EH (cell line): ENCODE results near the gene TCF4.
A peak's percentile ranks its signal among the peaks of the same experiment; 100 is the strongest.

ENCODE experiments used
- DNase-seq: peaks from one replicate; pipeline ENCODE4 v3.0.0-alpha.2; 2015; ENCODE audit warnings: low read depth

The TCF4 gene

GRCh38 chr18:55585920-55586561 is 2.0 kb downstream of the TCF4 start:
- DNase-seq = peak; percentile 51

DNA sequence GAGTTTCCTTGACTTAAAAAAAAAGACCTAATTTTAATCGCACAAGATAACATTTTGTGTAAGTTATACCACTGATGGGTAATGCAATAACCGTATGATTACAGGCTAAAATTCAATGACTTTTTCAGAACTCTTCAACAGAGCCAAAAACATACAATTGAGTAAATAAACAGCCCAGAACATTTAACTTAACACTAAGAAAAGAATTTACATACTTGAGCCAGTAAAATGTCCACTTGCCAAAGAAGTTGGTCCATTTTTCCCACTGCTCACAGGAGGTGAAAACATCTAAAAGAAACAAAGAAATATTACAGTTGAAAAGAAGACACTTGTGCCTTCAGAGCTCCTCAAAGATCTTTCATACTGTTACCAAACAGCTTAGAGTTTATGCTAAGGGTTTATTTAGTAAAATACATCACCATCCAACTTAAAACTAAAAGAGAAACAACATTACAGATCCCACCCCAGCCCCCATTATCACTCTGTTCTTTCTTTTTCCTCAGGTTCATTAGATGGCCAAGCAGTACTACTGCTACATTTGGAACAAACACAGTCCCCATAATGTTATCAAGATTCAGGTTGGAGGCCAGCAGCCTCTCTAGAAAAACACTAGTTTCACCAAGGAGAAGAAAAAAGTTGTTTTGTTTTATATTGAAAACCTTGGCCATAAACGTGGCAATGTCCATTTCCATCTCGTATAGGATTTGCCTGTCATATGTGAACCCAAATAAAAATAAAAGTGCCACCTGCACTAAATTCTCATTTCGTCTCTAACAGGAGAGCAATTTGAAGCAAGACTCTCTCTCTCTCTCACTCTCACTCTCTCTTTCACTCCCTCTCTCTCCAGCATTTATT is 2.7 kb downstream of the TCF4 start:
- peak; percentile 21 for DNase-seq

- no peak for DNase-seq
These were observed 3.8 kb downstream of the TCF4 start for GRCh38 chr18:55584201-55584600.

- DNase-seq = no peak
These were observed 5.7 kb downstream of the TCF4 start for GRCh38 chr18:55582325-55582724.

- peak; percentile 45 for DNase-seq
These were observed 8.3 kb downstream of the TCF4 start for GRCh38 chr18:55579501-55580270.

DNA sequence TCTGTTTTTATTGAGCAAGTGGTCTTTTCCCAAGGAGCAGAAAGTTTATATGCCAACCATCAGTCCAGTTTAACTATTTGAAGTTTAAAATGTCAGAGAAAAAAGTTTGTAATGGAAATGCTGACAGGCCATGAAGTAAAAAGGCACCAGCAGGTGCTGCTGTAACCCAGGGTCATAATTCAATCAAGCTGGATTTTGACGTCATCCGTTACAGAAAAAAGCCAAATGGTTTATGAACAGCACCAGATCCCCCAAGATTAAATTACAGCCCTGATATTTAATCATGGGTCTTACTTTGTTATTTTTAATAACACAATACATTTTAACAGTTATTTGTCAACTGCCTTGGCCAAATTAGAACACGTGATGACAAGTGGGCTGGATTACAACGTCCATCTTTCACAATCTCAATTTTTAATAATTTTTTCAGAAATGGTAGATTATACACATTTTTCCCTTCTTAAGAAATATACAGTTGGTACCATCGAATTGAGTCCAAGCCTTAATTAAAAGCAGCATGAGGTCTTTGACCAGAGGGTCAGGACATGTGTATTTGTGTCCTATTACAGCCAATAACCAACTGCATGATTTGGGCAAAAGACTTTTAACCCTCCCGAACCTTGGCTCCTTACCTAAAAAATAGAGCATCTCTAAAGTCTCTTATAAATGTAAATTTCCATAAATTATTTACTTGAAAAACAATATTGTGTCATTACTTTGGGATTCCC is 10.0 kb downstream of the TCF4 start:
- DNase-seq = no peak

DNA sequence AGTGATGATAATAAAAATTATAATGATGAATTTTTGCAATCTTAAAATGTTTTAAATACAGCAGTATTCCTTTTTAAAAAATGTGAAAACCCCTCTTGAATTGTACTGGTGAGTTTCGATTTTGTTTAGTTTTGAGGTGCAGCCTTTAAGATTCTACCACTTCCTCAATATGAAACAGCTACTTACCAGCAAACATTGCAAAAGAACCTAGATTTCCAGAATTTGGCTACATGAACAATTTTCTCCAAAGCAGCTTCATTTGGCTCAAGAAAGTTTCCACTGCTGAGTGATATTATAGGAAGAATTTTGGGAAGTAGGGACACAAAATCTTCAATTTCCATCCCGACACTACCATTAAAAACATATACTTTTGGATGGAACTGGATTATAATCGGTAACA is 12.0 kb downstream of the TCF4 start:
- DNase-seq = no peak

DNA sequence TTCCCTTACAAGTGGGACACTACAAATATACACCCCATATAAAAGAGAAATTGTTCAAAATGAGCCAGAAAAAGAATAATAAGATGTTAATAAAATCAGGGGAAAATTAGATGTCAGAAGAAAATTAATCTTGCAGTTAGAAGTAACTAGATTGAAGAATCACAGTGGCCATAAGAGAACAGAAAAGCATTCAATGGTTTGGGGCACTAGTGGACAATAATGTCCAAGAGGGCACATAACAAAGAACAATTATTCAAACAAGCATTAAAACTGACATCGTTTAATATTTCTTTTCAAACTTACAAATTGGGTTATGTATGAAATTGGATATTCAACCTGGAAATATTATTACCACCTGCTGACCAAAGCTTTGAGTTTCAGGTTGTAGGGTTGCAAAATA is 12.9 kb downstream of the TCF4 start:
- DNase-seq = no peak

DNA sequence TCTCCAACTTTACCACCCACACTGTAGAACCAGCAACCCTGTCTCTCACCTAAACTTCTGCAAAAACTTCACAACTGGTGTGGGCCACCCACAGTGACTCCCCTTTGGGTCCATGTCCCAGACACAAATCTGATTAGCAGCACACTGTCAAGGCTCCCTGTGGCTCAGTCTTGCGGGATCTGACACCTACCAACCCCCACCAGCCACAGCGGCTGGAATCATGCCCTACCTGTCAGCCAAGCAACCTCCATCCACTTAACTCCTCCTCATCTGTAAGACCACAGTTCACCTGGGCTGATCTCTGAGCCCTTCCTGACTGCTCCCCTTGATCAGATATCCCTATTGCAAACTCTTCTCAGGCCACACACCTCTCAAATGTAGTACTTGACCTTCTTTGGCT is 14.6 kb downstream of the TCF4 start:
- no peak for DNase-seq

DNA sequence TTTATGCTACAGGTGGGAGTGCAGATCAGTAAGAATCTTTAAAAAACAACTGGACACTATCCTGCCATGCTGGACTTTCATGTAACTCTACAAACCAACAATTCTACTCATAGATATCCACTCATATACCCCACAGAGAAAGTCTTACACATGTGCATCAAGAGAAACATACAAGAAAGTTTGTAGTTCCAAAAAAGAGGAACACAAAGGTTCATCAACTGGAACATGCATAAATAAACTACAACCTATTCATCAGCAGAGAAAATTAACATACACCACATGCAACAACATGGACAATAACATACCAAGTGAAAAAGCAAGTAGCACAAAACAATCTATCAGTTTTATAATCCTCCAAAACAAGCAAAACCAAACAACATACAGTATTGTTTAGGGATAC is 17.0 kb downstream of the TCF4 start:
- DNase-seq = no peak

- DNase-seq = no peak
These were observed 21.5 kb downstream of the TCF4 start for GRCh38 chr18:55566456-55566935.

DNA sequence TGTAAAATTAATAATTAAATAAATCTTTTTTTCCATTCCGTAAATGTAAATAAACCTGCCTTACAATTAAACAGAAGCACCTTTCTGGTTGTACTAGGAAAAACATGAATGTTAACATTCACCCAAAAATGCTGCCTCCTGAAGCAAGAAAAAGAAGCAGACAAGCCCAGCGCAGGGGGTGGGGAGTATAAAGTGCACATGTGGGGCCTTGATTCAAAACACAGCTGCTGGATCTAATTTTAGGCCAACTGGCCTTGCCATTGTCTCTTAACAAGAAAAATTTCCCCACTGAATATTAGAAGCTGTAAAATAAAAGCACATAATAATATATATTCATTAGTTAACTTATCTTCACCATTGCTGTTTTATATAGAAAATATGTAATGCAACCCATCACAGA is 28.3 kb downstream of the TCF4 start:
- no peak for DNase-seq

- DNase-seq = peak; percentile 25
These were observed 30.8 kb downstream of the TCF4 start for GRCh38 chr18:55557211-55557610.

GRCh38 chr18:55555395-55556027 is 32.5 kb downstream of the TCF4 start:
- DNase-seq = no peak

GRCh38 chr18:55552526-55553189 is 35.3 kb downstream of the TCF4 start:
- DNase-seq = no peak

- DNase-seq = no peak
These were observed 36.8 kb downstream of the TCF4 start for GRCh38 chr18:55551227-55551626.

DNA sequence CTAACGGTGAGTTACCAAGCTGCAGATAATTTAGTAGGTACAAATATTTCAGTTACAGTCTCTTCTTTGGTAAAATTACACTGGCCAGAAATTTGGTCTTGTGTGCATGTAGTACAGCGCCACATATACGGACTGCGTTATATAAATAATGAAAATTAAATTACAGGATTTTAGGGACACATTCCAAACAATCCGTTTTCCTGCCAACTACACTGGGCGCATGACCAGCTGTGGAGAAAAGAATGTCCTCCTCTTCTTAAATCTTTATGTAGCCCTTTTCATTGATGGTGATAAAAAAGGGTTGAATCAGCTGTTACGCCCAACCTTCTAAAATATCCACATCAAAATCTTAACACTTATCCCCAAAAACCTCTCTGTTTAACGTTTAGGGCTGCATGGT is 37.5 kb downstream of the TCF4 start:
- DNase-seq = peak; percentile 13

DNA sequence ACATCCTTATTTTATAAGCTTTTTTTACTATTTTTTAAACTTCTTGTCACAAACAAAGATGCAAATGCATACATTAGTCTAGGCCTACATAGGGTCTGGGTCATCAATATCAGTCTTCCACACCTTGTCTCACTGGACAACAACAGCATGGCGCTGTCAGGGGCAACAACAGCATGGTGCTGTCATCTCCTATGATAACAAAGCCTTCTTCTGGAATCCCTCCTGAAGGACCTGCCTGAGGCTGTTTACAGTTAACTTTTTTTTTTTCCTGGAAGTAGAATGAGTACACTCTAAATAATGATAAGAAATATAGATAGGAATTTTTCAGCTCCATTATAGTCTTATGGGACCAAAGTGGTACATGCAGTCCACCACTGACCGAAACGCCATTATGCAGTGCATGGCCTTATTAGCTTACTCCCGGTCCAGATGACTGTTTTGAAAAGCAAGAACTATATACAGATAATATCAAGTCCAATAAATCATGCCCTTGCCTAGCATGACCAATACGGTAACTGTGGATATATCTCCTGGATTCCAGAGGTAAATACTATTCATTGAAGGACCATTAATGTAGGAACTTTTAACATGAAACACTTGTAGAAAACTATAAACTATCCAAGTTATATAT is 38.4 kb downstream of the TCF4 start:
- DNase-seq = peak; percentile 13

- no peak for DNase-seq
These were observed 40.3 kb downstream of the TCF4 start for GRCh38 chr18:55547705-55548056.

DNA sequence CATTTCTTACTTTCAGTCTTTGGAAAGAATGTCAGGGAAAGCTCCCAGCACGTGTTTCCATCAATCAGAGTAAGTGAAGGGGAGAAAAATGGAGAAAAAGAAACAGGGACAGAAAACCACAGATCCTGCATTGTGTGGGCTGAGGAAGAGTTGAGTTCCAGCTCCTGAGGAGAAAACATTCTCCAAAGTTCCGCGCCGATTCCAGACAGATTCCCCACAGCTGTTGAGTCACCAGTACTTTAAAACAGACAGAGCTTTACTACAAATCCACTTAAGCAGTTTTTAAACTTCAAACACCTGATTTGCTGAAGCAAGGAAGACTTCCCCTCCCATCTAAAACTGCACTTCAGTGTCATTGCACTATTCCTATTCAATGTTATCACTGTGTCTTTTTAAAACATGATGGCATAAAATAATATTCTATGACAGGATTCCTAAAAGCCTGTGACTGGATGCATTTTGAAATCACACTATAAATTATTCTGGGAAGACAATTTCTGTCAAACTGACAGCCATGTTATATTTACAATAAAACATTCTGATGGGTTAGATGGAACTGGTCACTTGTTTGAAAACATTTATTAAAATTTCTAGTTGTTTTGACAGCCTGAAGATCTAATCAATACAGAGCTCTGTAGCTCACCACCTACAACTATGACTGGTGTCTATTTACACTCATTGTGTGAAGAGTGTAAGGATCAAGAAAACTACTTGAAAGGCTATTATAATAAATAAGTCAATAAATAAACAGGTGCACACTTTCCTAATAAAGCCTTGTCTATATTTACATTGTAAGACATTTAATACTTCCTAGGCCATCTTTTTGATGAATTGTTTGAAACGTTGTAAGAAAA is 40.9 kb downstream of the TCF4 start:
- peak; percentile 77 for DNase-seq
